HCT116 (cell line): ENCODE data around the gene HTR2C. TPM values are rescaled to one million over a fixed set of nuclear protein-coding genes. Genes with fewer than 3 reads are reported as not detected.

Source experiments
- ATAC-seq: fragments of 200-7000 bp; cut with Tn5 transposase; 2 replicates; pipeline ENCODE4 v1.9.1; 2020; ENCODE audit warnings: mild to moderate bottlenecking, moderate library complexity
- BruUV-seq: library from RNA; stranded (reverse); fragments of 400-500 nt; replicated peaks from 2 replicates; lab custom pipeline; 2021; lab: Mats Ljungman, UMichigan
- CTCF ChIA-PET: fragments of 300-600 bp; sonication (Branson Sonifier 250); formaldehyde crosslinking; loops from one replicate; lab custom pipeline; 2021; ENCODE audit warnings: antibody characterized with exemption; lab: Charles Lee
- POLR2A ChIA-PET: fragments of 300-600, 350-600 bp; sonication (Branson Sonifier 250); formaldehyde crosslinking; loops from one replicate; lab custom pipeline; 2021; ENCODE audit warnings: antibody characterized with exemption; lab: Charles Lee
- RAD21 ChIA-PET, 2 experiments: fragments of 300-600 bp; sonication (Branson Sonifier 250); formaldehyde crosslinking; loops; one replicate each; lab custom pipeline; 2023; ENCODE audit warnings: low total read pairs in 2 of 2; ENCODE audit not compliant: uncharacterized antibody in 2 of 2, unreplicated experiment in 2 of 2, low non-redundant PET in 1 of 2; lab: Charles Lee
- DNase-seq: peaks from one replicate; pipeline ENCODE4 v3.0.0-alpha.2; 2010; ENCODE audit warnings: low read depth, low spot score
- H2AFZ ChIP-seq: fragments of 200-600 bp; shearing (Covaris generic), sonication (generic); 2 replicates; pipeline ENCODE4 v1.6.1; 2017; ENCODE audit warnings: low read depth, mixed run types, mixed read lengths, antibody characterized with exemption, low read length; ENCODE audit not compliant: poor library complexity, severe bottlenecking
- H3K27ac ChIP-seq: 2 replicates; pipeline ENCODE4 v1.5.1; 2012; ENCODE audit warnings: low read depth, low read length
- H3K27me3 ChIP-seq: fragments of 200-600 bp; sonication (generic); 2 replicates; pipeline ENCODE4 v1.6.1; 2016; ENCODE audit warnings: mixed run types, low read length, mixed read lengths; ENCODE audit not compliant: insufficient read depth
- H3K36me3 ChIP-seq, 2 experiments: fragments of 200-500 bp in 1 of 2; fragments of 200-600 bp in 1 of 2; sonication (Bioruptor generic) in 1 of 2; sonication (generic) in 1 of 2; 2 replicates each; pipeline versions ENCODE4 v1.5.1 to v1.6.1; 2014 to 2016; ENCODE audit warnings: low read length in 2 of 2, inconsistent platforms in 1 of 2, mixed read lengths in 1 of 2, mixed run types in 1 of 2; ENCODE audit not compliant: insufficient read depth in 2 of 2, control insufficient read depth in 1 of 2
- H3K4me1 ChIP-seq, 2 experiments: fragments of 200-600 bp in 1 of 2; sonication (generic) in 1 of 2; 2 replicates each; pipeline versions ENCODE4 v1.5.1 to v1.6.1; 2012 to 2017; ENCODE audit warnings: low read length in 2 of 2, inconsistent platforms in 1 of 2, mild to moderate bottlenecking in 1 of 2, mixed read lengths in 1 of 2, mixed run types in 1 of 2, moderate library complexity in 1 of 2; ENCODE audit not compliant: insufficient read depth in 2 of 2, control insufficient read depth in 1 of 2
- H3K4me2 ChIP-seq: fragments of 200-600 bp; sonication (generic); 2 replicates; pipeline ENCODE4 v1.6.1; 2017; ENCODE audit warnings: mixed run types, low read length, mixed read lengths
- H3K4me3 ChIP-seq, 2 experiments: fragments of 200-600 bp in 1 of 2; sonication (generic) in 1 of 2; replicated peaks in 1 of 2; 2 replicates each; pipeline ENCODE4 v1.5.1; 2011 to 2016; ENCODE audit warnings: low read length in 2 of 2, control low read depth in 1 of 2, low read depth in 1 of 2, mild to moderate bottlenecking in 1 of 2, mixed read lengths in 1 of 2, mixed run types in 1 of 2
- H3K79me2 ChIP-seq: fragments of 200-600 bp; sonication (generic); 2 replicates; pipeline ENCODE4 v1.6.1; 2017; ENCODE audit warnings: mild to moderate bottlenecking, mixed run types, low read length, moderate library complexity, mixed read lengths; ENCODE audit not compliant: insufficient read depth
- H3K9ac ChIP-seq: fragments of 200-600 bp; sonication (generic); 2 replicates; pipeline ENCODE4 v1.6.1; 2016; ENCODE audit warnings: low read length, mixed read lengths
- H3K9me2 ChIP-seq: fragments of 200-600 bp; sonication (generic), shearing (Covaris generic); 2 replicates; pipeline ENCODE4 v1.6.1; 2017; ENCODE audit warnings: mixed run types, mild to moderate bottlenecking, moderate library complexity; ENCODE audit not compliant: insufficient read depth
- H3K9me3 ChIP-seq, 2 experiments: fragments of 200-500 bp in 1 of 2; fragments of 200-600 bp in 1 of 2; sonication (Bioruptor generic) in 1 of 2; sonication (generic) in 1 of 2; 2 replicates each; pipeline ENCODE4 v1.6.1; 2014 to 2017; ENCODE audit warnings: low read length in 2 of 2, mixed read lengths in 2 of 2, inconsistent platforms in 1 of 2, low read depth in 1 of 2, mild to moderate bottlenecking in 1 of 2, mixed run types in 1 of 2, moderate library complexity in 1 of 2; ENCODE audit not compliant: control insufficient read depth in 1 of 2, insufficient read depth in 1 of 2
- H4K20me1 ChIP-seq: fragments of 200-600 bp; sonication (generic), shearing (Covaris generic); 2 replicates; pipeline ENCODE4 v1.6.1; 2017; ENCODE audit warnings: mixed run types, mild to moderate bottlenecking, moderate library complexity; ENCODE audit not compliant: insufficient read depth
- CBX3 ChIP-seq: IDR thresholded peaks from 2 replicates; pipeline ENCODE4 v1.6.1; 2012; ENCODE audit warnings: low read depth
- ELF1 ChIP-seq: IDR thresholded peaks from 2 replicates; pipeline ENCODE4 v1.6.1; 2012; ENCODE audit warnings: low read depth, borderline replicate concordance
- EZH2 ChIP-seq: fragments of 200-600 bp; sonication (generic); IDR thresholded peaks from 2 replicates; pipeline ENCODE4 v1.6.1; 2017; ENCODE audit warnings: antibody characterized with exemption, mixed run types
- FOSL1 ChIP-seq: IDR thresholded peaks from 2 replicates; pipeline ENCODE4 v1.6.1; 2012; ENCODE audit warnings: low read depth
- JUND ChIP-seq: IDR thresholded peaks from 2 replicates; pipeline ENCODE4 v1.6.1; 2012
- MAX ChIP-seq: IDR thresholded peaks from 2 replicates; pipeline ENCODE4 v1.6.1; 2012
- POLR2A ChIP-seq: IDR thresholded peaks from 2 replicates; pipeline ENCODE4 v1.7.0; 2011; ENCODE audit warnings: borderline replicate concordance; ENCODE audit not compliant: insufficient read depth, insufficient read length; ENCODE audit errors: extremely low read depth
- RAD21 ChIP-seq: IDR thresholded peaks from 2 replicates; pipeline ENCODE4 v1.6.1; 2012; ENCODE audit warnings: low read depth, mild to moderate bottlenecking
- REST ChIP-seq: IDR thresholded peaks from 2 replicates; pipeline ENCODE4 v1.6.1; 2012; ENCODE audit warnings: low read depth
- SIN3A ChIP-seq: IDR thresholded peaks from 2 replicates; pipeline ENCODE4 v1.6.1; 2012; ENCODE audit warnings: low read depth
- SP1 ChIP-seq: IDR thresholded peaks from 2 replicates; pipeline ENCODE4 v1.6.1; 2012; ENCODE audit warnings: low read depth
- TCF7L2 ChIP-seq: IDR thresholded peaks from 2 replicates; pipeline ENCODE4 v1.7.0; 2011; ENCODE audit warnings: borderline replicate concordance, inconsistent platforms; ENCODE audit not compliant: insufficient read depth, insufficient read length; ENCODE audit errors: extremely low read depth
- ZFX ChIP-seq: fragments of 450-650 bp; IDR thresholded peaks from 2 replicates; pipeline ENCODE4 v1.6.1; 2017
- intact Hi-C: fragments of 100-400 bp; cut with micrococcal nuclease; formaldehyde crosslinking; loops from 2 replicates; pipeline ENCODE4 v1.10.0; 2022
- total RNA-seq: library from RNA; stranded (reverse); gene quantifications from one replicate; pipeline ENCODE4 v1.2.1, GENCODE V29; 2021; ENCODE audit not compliant: unreplicated experiment
- TF ChIP-seq, protein P1 (sequence below): IDR thresholded peaks from 2 replicates; pipeline ENCODE4 v1.6.1; 2011; ENCODE audit warnings: mild to moderate bottlenecking, low read length, moderate library complexity; ENCODE audit not compliant: insufficient replicate concordance; ENCODE audit errors: extremely low read depth

Gene HTR2C
- total RNA-seq, 1 experiment from 2014 or later, result not detected

DNA sequence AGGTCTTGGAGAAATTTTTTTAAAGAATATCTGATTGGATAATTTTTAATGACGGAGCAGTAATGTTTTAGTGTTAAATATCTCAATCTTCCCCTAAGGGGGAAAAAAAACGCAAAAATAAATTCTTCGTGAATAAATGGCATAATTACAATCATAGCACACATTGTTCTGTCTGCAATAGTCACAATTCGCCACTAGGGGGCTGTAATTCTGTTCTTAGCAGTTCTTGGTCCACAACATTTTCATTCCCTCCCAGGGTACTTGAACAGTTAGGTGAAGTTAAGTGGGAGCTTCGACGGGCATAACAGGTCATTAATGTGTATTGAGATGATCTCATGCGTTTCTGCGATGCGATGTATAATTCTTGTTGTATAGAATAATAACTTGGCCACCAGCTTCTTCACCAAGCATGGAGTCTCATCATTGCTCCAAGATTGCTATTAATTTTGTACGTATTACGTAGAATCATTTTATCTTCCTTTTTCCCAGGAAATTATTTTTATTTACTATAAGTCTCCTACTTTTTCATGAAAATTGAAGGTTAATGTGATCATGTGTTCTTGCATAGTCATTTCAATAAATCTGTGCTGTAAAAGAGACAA is 27.2 kb downstream of the HTR2C start (continued):
- TF ChIP-seq REST (no peak), JUND (no peak), POLR2A (no peak)
- TF ChIP-seq, all 23 proteins: peak for 2

DNA sequence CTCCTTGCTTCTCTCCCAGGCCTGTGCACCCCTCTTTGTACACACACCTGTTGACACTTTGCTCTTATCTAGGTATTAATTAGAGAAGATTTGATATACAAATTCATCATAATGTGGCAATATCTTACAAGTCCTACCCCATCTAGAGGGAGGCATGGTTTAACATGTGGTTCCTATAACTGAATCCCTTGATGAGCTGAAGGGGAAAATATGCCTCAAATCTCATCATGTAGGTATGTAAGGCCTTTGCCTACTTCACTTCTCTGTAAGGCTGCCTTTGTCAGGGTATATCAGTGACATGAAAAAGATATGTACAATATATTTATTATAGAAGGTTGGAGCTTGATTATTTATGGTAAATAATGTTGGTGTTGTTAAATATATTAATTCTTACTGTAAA is 31.9 kb downstream of the HTR2C start:
- ChIA-PET CTCF (no interaction called here), POLR2A (no interaction called here), RAD21 (no interaction called here)
- intact Hi-C loops, result no loop called here
- Histone ChIP-seq H3K9me2 (no peaks in the 10 kb centered on the region), H3K9ac (no peak overlapping the region), H3K4me3 (no peak overlapping the region), H3K27me3 (no peaks in the 10 kb centered on the region), H3K4me1 (no peaks in the 10 kb centered on the region), H2AFZ (no peak overlapping the region), H3K79me2 (no peaks in the 10 kb centered on the region), H3K4me2 (no peak overlapping the region), H3K36me3 (no peaks in the 10 kb centered on the region), H3K27ac (no peak overlapping the region), H4K20me1 (no peaks in the 10 kb centered on the region), H3K9me3 (no peaks in the 10 kb centered on the region)
- ATAC-seq (no peak), DNase-seq (no peak)
- BruUV-seq, result no TSS peak
- TF ChIP-seq ELF1, result no peak
- TF ChIP-seq TCF7L2, result no peak
- no peak for TF ChIP-seq REST
- no peak for TF ChIP-seq CBX3
- TF ChIP-seq JUND, result no peak
- TF ChIP-seq SIN3A, result no peak
- no peak for TF ChIP-seq RAD21
- no peak for TF ChIP-seq SP1
- no peak for TF ChIP-seq EZH2
- no peak for TF ChIP-seq MAX
- no peak for TF ChIP-seq FOSL1
- TF ChIP-seq, protein P1, sequence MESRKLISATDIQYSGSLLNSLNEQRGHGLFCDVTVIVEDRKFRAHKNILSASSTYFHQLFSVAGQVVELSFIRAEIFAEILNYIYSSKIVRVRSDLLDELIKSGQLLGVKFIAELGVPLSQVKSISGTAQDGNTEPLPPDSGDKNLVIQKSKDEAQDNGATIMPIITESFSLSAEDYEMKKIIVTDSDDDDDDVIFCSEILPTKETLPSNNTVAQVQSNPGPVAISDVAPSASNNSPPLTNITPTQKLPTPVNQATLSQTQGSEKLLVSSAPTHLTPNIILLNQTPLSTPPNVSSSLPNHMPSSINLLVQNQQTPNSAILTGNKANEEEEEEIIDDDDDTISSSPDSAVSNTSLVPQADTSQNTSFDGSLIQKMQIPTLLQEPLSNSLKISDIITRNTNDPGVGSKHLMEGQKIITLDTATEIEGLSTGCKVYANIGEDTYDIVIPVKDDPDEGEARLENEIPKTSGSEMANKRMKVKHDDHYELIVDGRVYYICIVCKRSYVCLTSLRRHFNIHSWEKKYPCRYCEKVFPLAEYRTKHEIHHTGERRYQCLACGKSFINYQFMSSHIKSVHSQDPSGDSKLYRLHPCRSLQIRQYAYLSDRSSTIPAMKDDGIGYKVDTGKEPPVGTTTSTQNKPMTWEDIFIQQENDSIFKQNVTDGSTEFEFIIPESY, result no peak
- TF ChIP-seq ZFX, result no peak
